DMS53 treated with DMSO at 0.1 percent for 48 hours (cell line): ENCODE data around the gene ABRAXAS1.
"Not testable (repeated sequence)": the region's sequence is repeated elsewhere in the genome, so short reads cannot be mapped to it uniquely, and the experiment has no call there.

ENCODE experiments used
- DNase-seq: peaks from one replicate; lab custom pipeline; 2025; ENCODE audit not compliant: unreplicated experiment; lab: John Stamatoyannopoulos, UW

The ABRAXAS1 gene

GRCh38 chr4:83484500-83485461 is at the start of gene ABRAXAS1:
Gene ABRAXAS1, minus strand, starts transcription at chr4:83485100. Its CDS starts 28 bp downstream, at chr4:83485072.
- DNase-seq, result peak; percentile 73

GRCh38 chr4:83527671-83528070 is 42.8 kb upstream of the ABRAXAS1 start:
- DNase-seq, result no peak

GRCh38 chr4:83522239-83522638 is 37.3 kb upstream of the ABRAXAS1 start:
- DNase-seq, result no peak

DNA sequence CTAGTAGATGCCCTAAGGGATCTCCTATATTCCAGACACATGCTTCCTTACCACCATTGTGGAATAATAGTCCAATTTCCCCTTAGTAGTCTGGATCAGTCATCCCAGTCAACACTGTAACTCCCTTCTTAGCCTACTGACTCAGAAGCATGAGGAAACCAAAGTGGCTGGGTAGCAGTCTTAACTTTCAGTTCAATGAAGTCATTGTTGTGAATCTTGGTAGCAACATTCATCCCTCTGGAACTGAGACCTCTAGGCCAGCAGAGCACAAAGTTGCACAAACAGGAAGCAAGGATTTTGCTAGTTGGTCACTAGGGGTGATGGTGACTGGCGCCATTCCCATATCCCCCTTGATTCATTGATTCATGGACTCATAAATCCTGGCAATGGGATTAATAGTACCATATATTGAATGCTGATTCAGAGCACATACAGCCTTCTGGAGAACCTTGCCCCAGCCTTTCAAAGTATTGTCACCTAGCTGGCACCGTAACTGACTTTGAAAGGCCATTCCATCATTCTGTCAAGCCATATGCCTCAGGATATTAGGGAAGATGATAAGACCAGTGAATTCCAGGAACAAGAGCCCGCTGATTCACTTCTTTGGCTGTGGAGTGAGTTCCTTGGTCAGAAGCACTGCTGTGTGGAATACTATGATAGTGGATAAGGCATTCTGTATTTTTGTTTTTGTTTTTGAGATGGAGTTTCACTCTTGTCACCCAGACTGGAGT is 31.3 kb upstream of the ABRAXAS1 start:
- no peak for DNase-seq

- DNase-seq, result no peak
Measured at GRCh38 chr4:83510442-83510841, 25.5 kb upstream of the ABRAXAS1 start.

GRCh38 chr4:83509156-83509585 is 24.3 kb upstream of the ABRAXAS1 start:
- peak; percentile 32 for DNase-seq

DNA sequence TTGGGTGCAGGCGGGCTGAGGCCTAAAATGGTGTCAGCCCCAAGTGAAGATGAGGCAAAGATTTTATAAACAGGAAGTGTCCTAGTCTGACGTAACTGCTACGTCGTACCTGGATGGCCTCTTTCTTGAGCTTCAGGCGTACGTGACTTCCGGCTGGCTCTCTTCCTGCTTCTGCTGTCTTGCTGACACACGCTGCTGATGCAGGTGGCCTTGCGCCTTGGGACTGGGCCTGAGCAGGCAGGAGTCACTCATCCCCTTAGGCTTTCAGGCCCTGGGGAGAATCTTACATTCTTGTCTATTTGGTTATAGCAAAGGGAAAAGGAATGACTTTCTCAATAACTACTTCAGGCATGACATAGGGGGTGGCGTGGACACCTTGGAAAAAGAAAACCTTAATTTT is 20.1 kb upstream of the ABRAXAS1 start:
- no peak for DNase-seq

- DNase-seq, result no peak
Measured at GRCh38 chr4:83504503-83504902, 19.6 kb upstream of the ABRAXAS1 start.

DNA sequence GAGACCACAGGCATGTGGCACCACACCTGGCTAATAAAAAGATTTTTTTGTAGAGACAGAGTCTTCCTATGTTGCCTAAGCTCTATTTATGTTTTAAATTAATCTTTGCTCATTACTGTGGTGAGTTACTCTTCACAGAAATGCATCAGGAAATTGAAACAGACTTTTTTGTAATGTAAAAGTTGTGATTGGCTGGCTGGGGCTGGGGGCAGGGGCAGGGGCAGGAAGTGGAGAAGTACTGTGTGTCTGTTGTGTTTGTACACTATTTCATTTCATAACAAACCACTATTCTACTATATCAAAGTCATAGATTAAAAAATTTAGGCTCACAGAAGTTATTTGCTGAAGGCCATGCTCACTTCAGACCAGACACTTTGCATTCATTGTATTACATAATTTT is 19.1 kb upstream of the ABRAXAS1 start:
- no peak for DNase-seq

GRCh38 chr4:83501671-83502070 is 16.8 kb upstream of the ABRAXAS1 start:
- not testable (repeated sequence) for DNase-seq

DNA sequence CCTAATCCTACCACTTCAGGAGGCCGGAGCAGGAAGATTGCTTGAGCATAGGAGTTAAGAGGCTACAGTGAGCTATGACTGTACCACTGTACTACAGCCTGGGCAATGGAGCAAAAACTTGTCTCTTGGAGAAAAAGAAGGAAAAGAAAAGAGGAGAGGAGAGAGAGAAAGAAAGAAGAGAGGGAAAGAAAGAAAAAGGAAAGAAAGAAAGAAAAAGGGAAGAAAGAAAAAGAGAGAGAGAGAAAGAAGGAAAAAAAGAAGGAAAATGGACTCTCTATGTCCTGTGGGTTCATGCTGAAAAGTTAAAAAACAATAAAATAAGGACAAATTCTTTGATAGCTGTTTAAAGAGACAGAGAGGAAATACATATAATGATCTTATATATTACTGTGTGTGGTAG is 13.3 kb upstream of the ABRAXAS1 start:
- DNase-seq, result no peak

DNA sequence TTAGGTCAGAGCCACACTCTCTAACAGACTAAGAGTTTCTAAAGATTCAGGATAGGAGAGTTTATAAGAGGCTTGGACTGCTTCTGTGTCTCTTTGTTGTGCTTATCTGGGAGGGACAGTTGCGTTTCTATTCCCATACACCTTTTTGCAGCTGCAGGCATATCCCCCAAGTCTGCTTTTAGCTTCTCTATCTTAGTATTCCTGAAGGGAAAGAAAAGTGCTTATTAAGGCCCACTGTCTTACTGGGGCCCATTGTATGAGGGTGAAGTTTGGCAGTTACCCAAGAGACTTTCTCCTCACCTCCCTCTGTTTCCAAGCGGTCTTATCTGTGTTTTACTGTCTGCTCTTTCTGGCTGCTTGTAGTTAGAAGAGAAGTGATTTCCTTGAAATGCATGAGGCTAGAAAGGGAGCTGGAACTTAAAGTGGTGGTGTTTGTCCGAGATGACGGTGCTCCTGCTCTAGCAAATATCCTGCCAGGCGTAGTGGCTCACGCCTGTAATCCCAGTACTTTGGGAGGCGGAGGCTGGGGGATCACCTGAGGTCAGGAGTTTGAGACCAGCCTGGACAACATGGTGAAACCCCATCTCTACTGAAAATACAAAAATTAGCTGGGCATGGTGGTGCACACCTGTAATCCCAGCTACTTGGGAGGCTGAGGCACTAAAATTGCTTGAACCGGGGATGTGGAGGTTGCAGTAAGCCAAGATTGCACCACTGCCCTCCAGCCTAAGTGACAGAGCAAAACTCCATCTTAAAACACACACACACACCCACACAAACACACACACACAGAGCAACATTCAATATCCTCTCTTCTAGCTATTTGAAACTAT is 11.4 kb upstream of the ABRAXAS1 start:
- not testable (repeated sequence) for DNase-seq

GRCh38 chr4:83490876-83491450 is 6.1 kb upstream of the ABRAXAS1 start:
- peak; percentile 3 for DNase-seq

GRCh38 chr4:83489711-83490326 is 4.9 kb upstream of the ABRAXAS1 start:
- DNase-seq, result no peak

DNA sequence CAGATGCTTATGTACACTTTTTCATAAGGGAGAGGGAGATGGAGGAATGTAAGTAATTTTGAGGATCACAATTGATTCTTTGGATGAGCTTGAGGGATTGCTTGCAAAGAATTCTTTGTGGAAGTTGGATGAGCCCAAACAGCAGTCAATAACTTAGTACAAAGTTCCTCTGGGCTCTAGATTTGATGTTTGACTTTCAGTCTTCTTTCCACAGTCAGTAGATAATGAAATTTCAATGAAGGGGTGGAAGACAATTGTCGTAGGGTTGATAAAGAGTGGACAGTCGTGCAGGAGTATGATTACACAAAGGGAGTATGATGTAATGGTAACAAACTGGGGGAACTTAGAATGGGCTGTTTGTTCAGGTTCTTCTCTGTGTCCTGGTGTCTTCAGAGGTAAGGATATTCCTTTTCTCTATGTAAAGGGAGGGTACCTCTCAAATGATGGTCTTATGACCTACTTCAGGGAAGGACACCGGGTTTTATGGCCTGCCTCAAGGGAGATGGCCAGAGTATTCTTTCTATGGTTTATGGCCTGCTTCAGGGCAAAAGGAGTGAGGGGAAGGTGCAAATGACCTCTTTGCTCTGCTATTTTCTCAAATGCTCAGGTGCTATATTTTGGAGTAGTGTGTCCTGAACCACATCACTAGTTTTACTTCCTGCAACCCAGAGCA is 1.7 kb upstream of the ABRAXAS1 start:
- DNase-seq, result no peak

DNA sequence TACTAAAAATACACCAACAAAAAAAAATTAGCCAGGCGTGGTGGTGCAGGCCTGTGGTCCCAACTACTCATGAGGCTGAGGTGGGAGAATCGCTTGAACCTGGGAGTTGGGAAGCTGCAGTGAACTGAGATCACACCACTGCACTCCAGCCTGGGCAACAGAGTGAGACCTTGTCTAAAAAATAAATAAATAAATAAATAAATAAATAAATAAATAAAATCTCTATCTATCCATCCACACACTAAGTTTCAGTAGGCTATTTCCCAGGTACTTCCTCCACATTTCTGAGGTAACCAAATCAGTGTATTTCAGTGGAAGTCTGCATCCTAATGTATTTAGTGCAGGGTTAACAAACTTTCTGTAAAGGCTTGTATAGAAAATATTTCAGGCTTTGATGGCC is 10.9 kb downstream of the ABRAXAS1 start:
- no peak for DNase-seq

- no peak for DNase-seq
Measured at GRCh38 chr4:83473423-83473822, 11.5 kb downstream of the ABRAXAS1 start.

DNA sequence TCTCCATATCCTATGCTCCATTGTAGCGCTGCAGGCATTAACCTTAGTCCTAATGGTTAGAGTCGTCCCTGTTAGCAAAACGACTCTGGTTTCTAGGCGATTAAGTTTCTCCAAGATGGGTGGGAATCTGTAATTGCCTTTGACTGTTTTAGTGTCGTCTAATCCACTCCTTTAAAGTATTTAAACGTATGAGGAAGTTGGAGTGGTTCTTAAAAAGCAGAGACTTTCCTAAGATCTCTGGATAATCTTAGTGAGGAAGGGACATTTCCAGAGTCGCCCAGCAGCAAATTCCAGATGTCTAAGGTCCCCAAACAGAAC is 28.8 kb downstream of the ABRAXAS1 start:
- no peak for DNase-seq

GRCh38 chr4:83455281-83456183 is 29.4 kb downstream of the ABRAXAS1 start, which contains the start of the genes HELQ and MRPS18C:
Gene HELQ, minus strand, starts transcription at chr4:83455823. Its CDS starts 130 bp downstream, at chr4:83455693.
Gene MRPS18C, plus strand, starts transcription at chr4:83456058. Its CDS starts 20 bp downstream, at chr4:83456078.
- peak; percentile 93 for DNase-seq
